Neural cell (in vitro differentiated cells): ENCODE data around the gene PIGP.

Experiments
- EP300 ChIP-seq: fragments of 450-650 bp; conservative IDR thresholded peaks from 2 replicates; pipeline ENCODE4 v1.6.1; 2014; ENCODE audit warnings: antibody characterized with exemption, mild to moderate bottlenecking, moderate library complexity; ENCODE audit not compliant: poor library complexity, severe bottlenecking
- EZH2 ChIP-seq: fragments of 200-600, 300-800 bp; shearing (Covaris generic), sonication (generic); IDR thresholded peaks from 2 replicates; pipeline ENCODE4 v1.6.1; 2014; ENCODE audit warnings: antibody characterized with exemption, low read length, borderline replicate concordance, mild to moderate bottlenecking; ENCODE audit not compliant: insufficient read depth, poor library complexity, severe bottlenecking
- POLR2AphosphoS5 ChIP-seq: IDR thresholded peaks from 2 replicates; pipeline ENCODE4 v1.6.1; 2012
- SMC3 ChIP-seq: fragments of 450-650 bp; conservative IDR thresholded peaks from 2 replicates; pipeline ENCODE4 v1.6.1; 2014; ENCODE audit warnings: antibody characterized with exemption, mild to moderate bottlenecking, moderate library complexity; ENCODE audit not compliant: poor library complexity
- TAF1 ChIP-seq: IDR thresholded peaks from 2 replicates; pipeline ENCODE4 v1.6.1; 2012; ENCODE audit warnings: low read depth
- TF ChIP-seq, protein P1 (sequence below): fragments of 450-650 bp; IDR thresholded peaks from 2 replicates; pipeline ENCODE4 v1.5.1; 2014; ENCODE audit warnings: antibody characterized with exemption, mild to moderate bottlenecking, moderate library complexity; ENCODE audit not compliant: poor library complexity, severe bottlenecking

DNA sequence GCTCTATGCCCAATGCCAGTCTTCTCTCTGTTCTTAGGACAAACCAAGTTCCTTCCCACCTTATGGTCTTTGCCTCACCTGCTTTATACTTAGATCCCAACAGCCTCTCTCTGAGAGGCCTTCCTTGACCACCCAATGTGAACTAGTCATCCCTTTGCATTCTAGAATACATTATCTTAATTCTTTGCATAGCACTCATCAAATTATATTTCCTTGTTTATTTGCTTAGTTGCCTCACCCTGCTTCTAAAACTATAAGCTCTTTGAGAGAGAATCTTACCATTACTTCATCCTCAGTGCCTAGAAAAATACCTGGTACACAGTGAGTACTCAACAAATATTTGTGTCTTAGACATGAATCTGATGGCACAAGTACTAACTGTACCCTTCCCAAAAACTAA is 8.0 kb downstream of the PIGP start:
- no peak for TF ChIP-seq EP300
- TF ChIP-seq, protein P1, sequence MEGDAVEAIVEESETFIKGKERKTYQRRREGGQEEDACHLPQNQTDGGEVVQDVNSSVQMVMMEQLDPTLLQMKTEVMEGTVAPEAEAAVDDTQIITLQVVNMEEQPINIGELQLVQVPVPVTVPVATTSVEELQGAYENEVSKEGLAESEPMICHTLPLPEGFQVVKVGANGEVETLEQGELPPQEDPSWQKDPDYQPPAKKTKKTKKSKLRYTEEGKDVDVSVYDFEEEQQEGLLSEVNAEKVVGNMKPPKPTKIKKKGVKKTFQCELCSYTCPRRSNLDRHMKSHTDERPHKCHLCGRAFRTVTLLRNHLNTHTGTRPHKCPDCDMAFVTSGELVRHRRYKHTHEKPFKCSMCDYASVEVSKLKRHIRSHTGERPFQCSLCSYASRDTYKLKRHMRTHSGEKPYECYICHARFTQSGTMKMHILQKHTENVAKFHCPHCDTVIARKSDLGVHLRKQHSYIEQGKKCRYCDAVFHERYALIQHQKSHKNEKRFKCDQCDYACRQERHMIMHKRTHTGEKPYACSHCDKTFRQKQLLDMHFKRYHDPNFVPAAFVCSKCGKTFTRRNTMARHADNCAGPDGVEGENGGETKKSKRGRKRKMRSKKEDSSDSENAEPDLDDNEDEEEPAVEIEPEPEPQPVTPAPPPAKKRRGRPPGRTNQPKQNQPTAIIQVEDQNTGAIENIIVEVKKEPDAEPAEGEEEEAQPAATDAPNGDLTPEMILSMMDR, result no peak
- TF ChIP-seq EZH2, result no peak
- TF ChIP-seq POLR2AphosphoS5, result no peak
- no peak for TF ChIP-seq SMC3
- TF ChIP-seq TAF1, result no peak
